Lung (tissue), 12 donors: ENCODE data around the gene TLE3. TPM values are rescaled to one million over a fixed set of nuclear protein-coding genes. Genes with fewer than 3 reads are reported as not detected.

Experiments used
- ATAC-seq: fragments of 200-7000 bp; cut with Tn5 transposase; one replicate; pipeline ENCODE4 v1.9.1; 2020; ENCODE audit warnings: moderate number of reproducible peaks; ENCODE audit not compliant: insufficient read depth, low FRiP score
- DNase-seq, 3 donors: peaks; one replicate each; pipeline ENCODE4 v3.0.0-alpha.2; 2013 to 2017
- H3K27ac ChIP-seq, 2 donors: one replicate each; pipeline ENCODE4 v1.5.1; 2013; ENCODE audit warnings: mild to moderate bottlenecking in 2 of 2, moderate library complexity in 2 of 2, control low read depth in 1 of 2, inconsistent platforms in 1 of 2, low read depth in 1 of 2, low read length in 1 of 2
- H3K27me3 ChIP-seq, 3 donors: one replicate each; pipeline ENCODE4 v1.5.1; 2013; ENCODE audit warnings: low read length in 2 of 3; ENCODE audit not compliant: control insufficient read depth in 3 of 3, insufficient read depth in 3 of 3
- H3K36me3 ChIP-seq, 4 donors: one replicate each; pipeline ENCODE4 v1.5.1; 2013; ENCODE audit warnings: low read length in 4 of 4, mild to moderate bottlenecking in 1 of 4, moderate library complexity in 1 of 4; ENCODE audit not compliant: control insufficient read depth in 4 of 4, insufficient read depth in 4 of 4
- H3K4me1 ChIP-seq, 5 donors: one replicate each; pipeline ENCODE4 v1.5.1; 2013; ENCODE audit warnings: low read length in 5 of 5, mild to moderate bottlenecking in 2 of 5, moderate library complexity in 1 of 5; ENCODE audit not compliant: control insufficient read depth in 5 of 5, insufficient read depth in 5 of 5
- H3K4me3 ChIP-seq: one replicate; pipeline ENCODE4 v1.5.1; 2013; ENCODE audit warnings: mild to moderate bottlenecking, control low read depth, moderate library complexity
- H3K9ac ChIP-seq, 2 donors: one replicate each; pipeline ENCODE4 v1.5.1; 2013; ENCODE audit warnings: low read length in 2 of 2, control low read depth in 1 of 2; ENCODE audit not compliant: insufficient read depth in 1 of 2
- H3K9me3 ChIP-seq, 4 donors: one replicate each; pipeline ENCODE4 v1.5.1; 2013; ENCODE audit warnings: low read length in 3 of 4, mild to moderate bottlenecking in 1 of 4, moderate library complexity in 1 of 4; ENCODE audit not compliant: control insufficient read depth in 4 of 4, insufficient read depth in 3 of 4
- CTCF ChIP-seq: IDR thresholded peaks from 2 replicates; pipeline ENCODE4 v1.5.1; 2012; ENCODE audit warnings: mild to moderate bottlenecking; ENCODE audit errors: control extremely low read depth, extremely low read depth
- WGBS, 2 donors: extraction: QIAGEN DNeasy Blood & Tissue Kit; methylation state at CpG; one replicate each; pipeline ENCODE4 v1.1.7; 2013; 5-methylcytosine and 5-hydroxymethylcytosine counted together
- polyA plus RNA-seq, 2 donors: library from polyadenylated mRNA; stranded (reverse); fragments of 200-250 nt; gene quantifications; one replicate each; pipeline ENCODE4 v1.2.1, GENCODE V29; 2013
- total RNA-seq, 2 donors: library from RNA; depleted of rRNA in 1 of 2; stranded (reverse); fragments of >200 nt in 1 of 2; gene quantifications; one replicate each; pipeline ENCODE4 v1.2.1, GENCODE V29; 2014 to 2021
- donor health status: control.
- donor health status: control.
- donor health status: Bipolar disorder and iron deficiency.
- donor health status: healthy.
- donor health status: DM: yes; HTN: yes; CAD: no.

TLE3 gene
- total and polyA plus RNA-seq, 4 donors: 22.7 to 77.3 (median 73.3) TPM

DNA sequence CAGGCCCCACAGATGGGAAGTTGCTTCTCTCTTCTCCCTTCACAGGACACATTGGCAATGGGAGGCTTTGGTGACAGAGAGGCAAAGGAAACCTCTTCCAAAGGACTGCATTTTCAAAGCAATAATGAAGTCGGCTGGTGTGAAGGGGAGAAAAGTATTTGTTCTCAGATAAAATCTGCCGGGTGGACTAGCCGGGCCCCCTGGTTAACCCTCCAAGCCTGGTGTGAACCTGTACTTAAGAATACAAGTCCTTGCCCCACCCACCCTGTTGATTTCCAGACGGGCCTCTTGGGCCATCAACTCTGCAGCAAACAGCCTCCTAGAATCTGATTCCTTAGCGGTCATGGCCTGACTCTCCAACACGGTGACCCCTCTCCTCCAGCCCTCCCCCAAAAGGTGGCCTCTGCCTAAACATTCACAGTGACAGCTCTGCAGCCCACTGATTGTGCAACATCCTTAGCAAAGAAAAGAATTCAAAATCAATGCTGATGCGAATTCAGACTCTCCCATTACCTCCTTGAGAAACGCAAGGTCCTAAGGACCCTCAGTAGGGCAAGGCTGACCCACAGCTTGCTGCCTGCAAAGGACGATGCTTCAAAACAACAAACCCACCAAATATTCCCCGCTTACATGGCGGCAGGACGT lies 9.9 kb downstream of the TLE3 start:
- peaks cover 12 to 57% (median 30%) of the 10 kb centered on the region in 4 donors for H3K36me3 ChIP-seq
- no peaks in the 10 kb centered on the region for H3K9me3 ChIP-seq
- H3K27me3 ChIP-seq: no peaks in the 10 kb centered on the region
- H3K4me3 ChIP-seq: no peak overlapping the region
- H3K27ac ChIP-seq: no peak overlapping the region
- no peak for DNase-seq
- TF ChIP-seq CTCF: no peak
- no peak overlapping the region for H3K9ac ChIP-seq
- WGBS, 2 donors: 64 to 76% methylated on average over 12 of the region's 12 CpGs
- H3K4me1 ChIP-seq: peaks cover 20 to 56% (median 29%) of the 10 kb centered on the region in 5 donors
- no peak for ATAC-seq

DNA sequence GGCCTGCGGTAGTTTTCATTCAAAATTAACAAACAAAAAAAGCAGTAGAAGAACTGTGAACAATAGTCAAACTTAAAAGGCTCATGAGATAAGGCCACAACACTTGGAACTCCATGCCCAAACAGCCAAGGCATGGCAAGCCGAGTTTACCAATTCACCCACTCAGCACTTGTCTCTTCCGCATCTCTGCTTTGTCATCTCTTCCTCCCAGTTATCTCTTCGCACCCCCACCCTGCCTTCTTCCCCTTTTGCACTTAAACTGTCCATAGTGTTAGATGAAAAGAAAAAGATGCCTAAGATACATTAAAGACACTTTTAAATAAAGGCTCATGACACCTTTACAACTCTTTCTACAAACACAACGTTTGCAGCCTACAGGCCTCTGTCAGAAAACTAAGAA lies 11.1 kb downstream of the TLE3 start:
- 49 to 66% methylated on average over 5 of the region's 5 CpGs for WGBS, 2 donors
- H3K36me3 ChIP-seq: peaks cover 12 to 60% (median 36%) of the 10 kb centered on the region in 4 donors
- ATAC-seq: no peak
- no peak overlapping the region for H3K4me3 ChIP-seq
- H3K4me1 ChIP-seq: peaks cover 11 to 45% (median 17%) of the 10 kb centered on the region in 5 donors
- no peaks in the 10 kb centered on the region for H3K27me3 ChIP-seq
- no peak overlapping the region for H3K27ac ChIP-seq
- no peak overlapping the region for H3K9ac ChIP-seq
- no peaks in the 10 kb centered on the region for H3K9me3 ChIP-seq
- no peak for DNase-seq
- TF ChIP-seq CTCF: no peak

DNA sequence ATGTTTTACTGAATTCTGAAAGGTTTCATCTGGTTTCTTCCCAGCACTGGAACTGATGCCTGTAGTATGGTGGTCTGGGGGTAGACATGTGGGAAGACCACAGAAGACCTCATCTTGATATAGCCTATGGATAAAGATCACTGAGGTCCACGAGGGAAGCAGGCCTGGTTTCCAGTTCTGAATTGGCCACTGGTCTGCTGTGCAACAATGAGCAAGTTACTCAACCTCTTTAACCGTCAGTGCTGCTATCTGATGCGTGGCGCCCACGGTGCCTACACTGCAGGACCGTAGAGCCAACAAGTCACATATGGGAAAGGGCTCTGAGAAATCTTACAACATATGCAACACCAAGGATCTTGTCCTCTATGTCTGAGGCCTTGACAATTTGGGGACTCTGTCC lies 13.3 kb downstream of the TLE3 start:
- Histone ChIP-seq H3K4me3 (no peak overlapping the region), H3K36me3 (peaks cover 16 to 54% (median 35%) of the 10 kb centered on the region in 4 donors), H3K9me3 (no peaks in the 10 kb centered on the region), H3K9ac (no peak overlapping the region), H3K4me1 (peaks cover 5 to 46% (median 20%) of the 10 kb centered on the region in 5 donors), H3K27me3 (no peaks in the 10 kb centered on the region), H3K27ac (no peak overlapping the region)
- no peak for DNase-seq
- TF ChIP-seq CTCF: no peak
- WGBS, 2 donors: 84 to 86% methylated on average over 6 of the region's 6 CpGs
- ATAC-seq: no peak

DNA sequence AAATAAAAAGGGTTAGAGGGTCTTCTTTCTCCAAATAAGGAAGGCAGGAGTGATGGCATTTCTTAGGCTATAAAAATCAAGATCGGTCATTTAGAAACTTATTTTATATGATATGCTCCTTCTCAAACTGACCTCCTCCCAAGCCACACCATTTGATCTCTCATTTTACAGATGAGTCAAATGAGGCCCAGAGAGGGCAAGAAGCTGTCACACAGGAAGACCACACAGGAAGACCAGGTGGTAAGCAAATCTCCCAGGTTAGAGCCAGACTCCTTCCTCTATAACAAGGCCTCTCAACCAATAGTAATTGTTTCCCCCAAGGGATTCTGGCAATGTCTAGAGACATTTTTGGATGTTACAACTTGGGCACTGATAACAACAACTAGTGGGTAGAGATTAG lies 13.8 kb downstream of the TLE3 start:
- no peaks in the 10 kb centered on the region for H3K9me3 ChIP-seq
- peaks cover 0 to 46% (median 22%) of the 10 kb centered on the region in 5 donors for H3K4me1 ChIP-seq
- 94% methylated on average over 1 of the region's 1 CpG for WGBS, 2 donors
- no peak overlapping the region for H3K9ac ChIP-seq
- H3K4me3 ChIP-seq: no peak overlapping the region
- no peak for TF ChIP-seq CTCF
- H3K36me3 ChIP-seq: peaks cover 16 to 53% (median 33%) of the 10 kb centered on the region in 4 donors
- DNase-seq: no peak
- H3K27ac ChIP-seq: no peak overlapping the region
- H3K27me3 ChIP-seq: no peaks in the 10 kb centered on the region
- ATAC-seq: no peak
